Memory B cell (primary cell): Measurements from ENCODE around the gene SEPHS1.
A peak's percentile ranks its signal among the peaks of the same experiment; 100 is the strongest.
"Not testable (repeated sequence)": the region's sequence is repeated elsewhere in the genome, so short reads cannot be mapped to it uniquely, and the experiment has no call there.

Source experiments
- ATAC-seq: fragments of 150-1000 bp; cut with Tn5 transposase; 2 replicates; pipeline ENCODE4 v1.10.0; 2021; ENCODE audit warnings: low read depth, mild to moderate bottlenecking, moderate library complexity
- DNase-seq, 2 donors: peaks; one replicate each; pipeline ENCODE4 v3.0.0; 2022; ENCODE audit warnings: low spot score in 2 of 2
- H3K27ac Mint-ChIP-seq: one replicate; pipeline ENCODE4 v1.8.0; 2022; ENCODE audit warnings: mild to moderate bottlenecking, moderate library complexity, mixed read lengths
- H3K27me3 Mint-ChIP-seq: one replicate; pipeline ENCODE4 v1.8.0; 2022; ENCODE audit warnings: mixed read lengths
- H3K36me3 Mint-ChIP-seq: one replicate; pipeline ENCODE4 v1.8.0; 2022; ENCODE audit warnings: mild to moderate bottlenecking, mixed read lengths
- H3K4me1 Mint-ChIP-seq: one replicate; pipeline ENCODE4 v1.8.0; 2022; ENCODE audit warnings: mixed read lengths
- H3K4me3 Mint-ChIP-seq: one replicate; pipeline ENCODE4 v1.8.0; 2022; ENCODE audit warnings: mild to moderate bottlenecking, moderate library complexity, mixed read lengths
- H3K9me3 Mint-ChIP-seq: one replicate; pipeline ENCODE4 v1.8.0; 2022; ENCODE audit warnings: mixed read lengths

Gene SEPHS1

DNA sequence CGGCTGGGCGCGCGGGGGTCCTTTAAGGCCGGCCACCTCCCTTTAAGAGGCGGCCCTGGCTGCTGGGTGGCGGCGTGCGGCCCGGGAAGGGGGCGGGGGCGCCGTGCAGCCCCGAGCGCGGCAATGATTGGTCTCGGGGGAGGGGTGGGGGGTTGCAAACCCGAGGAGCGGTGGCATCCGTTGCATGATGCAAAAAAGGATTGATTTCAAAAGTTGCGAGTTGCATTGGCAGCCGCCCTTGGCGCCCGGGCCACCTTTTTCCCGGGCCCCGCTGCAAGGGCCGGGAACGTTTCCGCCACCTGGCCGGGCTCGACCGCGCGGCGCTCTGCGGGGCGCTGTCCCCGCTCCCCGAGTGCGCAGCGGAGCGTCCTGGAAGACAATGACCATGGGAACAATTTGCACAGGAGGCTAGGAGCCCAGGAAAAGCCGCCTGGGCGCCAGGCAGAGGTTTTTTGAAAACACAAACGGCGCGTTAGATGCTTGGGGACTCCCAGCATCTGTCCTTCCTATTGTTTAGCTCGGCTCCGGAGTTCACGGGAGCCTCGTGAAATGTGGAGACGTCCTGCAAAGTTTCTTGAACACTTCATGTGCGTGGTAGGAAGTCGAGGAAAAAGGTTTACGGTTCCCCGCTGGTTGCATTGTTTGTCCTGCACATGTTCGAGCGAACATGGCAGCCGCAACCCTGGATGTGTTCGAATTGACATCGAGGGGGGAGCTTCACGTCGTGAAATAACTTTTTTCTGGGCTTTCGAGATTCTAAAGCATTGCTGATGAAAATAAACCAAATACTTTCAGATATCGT lies at the start of gene SEPHS1:
Gene SEPHS1, minus strand, starts transcription at position 78 of the 802 bp plus-strand sequence. CDS start 3,343 bp downstream, outside the sequence.
- peak within 1 kb of the TSS; percentile 75 for H3K27ac Mint-ChIP-seq
- ATAC-seq (peak; percentile 57), DNase-seq (peak; percentile 55)
- H3K36me3 Mint-ChIP-seq, result peaks cover 2% of the 10 kb centered on the region
- H3K4me3 Mint-ChIP-seq, result peak within 1 kb of the TSS; percentile 89
- H3K27me3 Mint-ChIP-seq, result peaks cover 6% of the 10 kb centered on the region
- H3K9me3 Mint-ChIP-seq, result no peaks in the 10 kb centered on the region
- peaks cover 31% of the 10 kb centered on the region for H3K4me1 Mint-ChIP-seq

GRCh38 chr10:13397052-13397451 lies 49.0 kb upstream of the SEPHS1 start:
- H3K36me3 Mint-ChIP-seq, result no peaks in the 10 kb centered on the region
- H3K4me3 Mint-ChIP-seq, result no peak overlapping the region
- H3K4me1 Mint-ChIP-seq, result no peaks in the 10 kb centered on the region
- DNase-seq, result no peak
- ATAC-seq, result no peak
- peaks cover 5% of the 10 kb centered on the region for H3K9me3 Mint-ChIP-seq
- no peak overlapping the region for H3K27ac Mint-ChIP-seq
- peaks cover 6% of the 10 kb centered on the region for H3K27me3 Mint-ChIP-seq

GRCh38 chr10:13396369-13396768 lies 48.3 kb upstream of the SEPHS1 start:
- Mint-ChIP-seq H3K27ac (no peak overlapping the region), H3K4me3 (no peak overlapping the region), H3K27me3 (peaks cover 7% of the 10 kb centered on the region), H3K4me1 (no peaks in the 10 kb centered on the region), H3K9me3 (peaks cover 5% of the 10 kb centered on the region), H3K36me3 (no peaks in the 10 kb centered on the region)
- DNase-seq (no peak), ATAC-seq (no peak)

DNA sequence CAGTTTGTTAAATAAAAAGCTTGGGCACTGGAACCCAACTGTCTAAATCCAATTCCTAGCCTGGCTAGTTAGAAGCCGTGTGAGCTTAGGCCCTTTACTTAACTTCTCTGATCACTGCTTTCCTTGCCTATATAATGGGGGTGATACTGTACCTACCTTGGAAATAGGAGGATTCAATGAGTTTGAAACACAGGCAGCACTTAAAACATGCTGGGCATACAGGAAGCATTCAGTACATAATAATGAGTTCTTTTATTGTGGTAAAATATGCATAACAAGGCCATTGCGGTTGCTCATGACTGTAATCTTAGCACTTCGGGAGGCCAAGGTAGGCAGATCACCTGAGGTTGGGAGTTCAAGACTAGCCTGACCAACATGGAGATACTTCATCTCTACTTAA lies 47.4 kb upstream of the SEPHS1 start:
- H3K36me3 Mint-ChIP-seq, result no peaks in the 10 kb centered on the region
- no peak overlapping the region for H3K27ac Mint-ChIP-seq
- H3K9me3 Mint-ChIP-seq, result peaks cover 5% of the 10 kb centered on the region
- ATAC-seq, result no peak
- peaks cover 3% of the 10 kb centered on the region for H3K4me1 Mint-ChIP-seq
- peaks cover 7% of the 10 kb centered on the region for H3K27me3 Mint-ChIP-seq
- DNase-seq, result no peak
- no peak overlapping the region for H3K4me3 Mint-ChIP-seq

DNA sequence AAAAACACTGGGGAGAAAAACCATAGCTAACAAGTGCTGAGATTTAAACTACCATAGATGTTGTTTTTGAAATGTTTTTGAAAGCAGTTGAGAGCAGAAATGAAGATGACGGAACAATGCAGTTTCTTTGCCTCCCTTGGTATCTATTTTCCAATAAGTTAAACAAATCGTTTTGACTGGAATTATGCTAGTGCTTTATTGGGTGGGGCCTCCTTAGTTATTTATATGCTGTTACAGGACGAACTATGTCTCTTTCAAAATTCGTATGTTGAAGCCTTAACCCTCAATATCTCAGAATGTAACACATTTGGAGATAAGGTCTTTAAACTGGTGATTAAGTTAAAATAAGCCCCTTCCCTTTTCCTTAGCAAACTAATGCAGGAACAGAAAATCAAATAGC lies 45.5 kb upstream of the SEPHS1 start:
- H3K27me3 Mint-ChIP-seq, result peaks cover 3% of the 10 kb centered on the region
- DNase-seq (no peak), ATAC-seq (no peak)
- H3K27ac Mint-ChIP-seq, result no peak overlapping the region
- no peaks in the 10 kb centered on the region for H3K36me3 Mint-ChIP-seq
- peaks cover 1% of the 10 kb centered on the region for H3K9me3 Mint-ChIP-seq
- peaks cover 3% of the 10 kb centered on the region for H3K4me1 Mint-ChIP-seq
- no peak overlapping the region for H3K4me3 Mint-ChIP-seq

- DNase-seq (no peak), ATAC-seq (no peak)
- Mint-ChIP-seq H3K27me3 (peaks cover 3% of the 10 kb centered on the region), H3K27ac (no peak overlapping the region), H3K4me1 (peaks cover 3% of the 10 kb centered on the region), H3K36me3 (no peaks in the 10 kb centered on the region), H3K4me3 (no peak overlapping the region), H3K9me3 (peaks cover 1% of the 10 kb centered on the region)
Measured at GRCh38 chr10:13392701-13393100, 44.6 kb upstream of the SEPHS1 start.

- ATAC-seq, result peak; percentile 73
- H3K9me3 Mint-ChIP-seq, result no peaks in the 10 kb centered on the region
- H3K4me3 Mint-ChIP-seq, result no peak overlapping the region
- H3K36me3 Mint-ChIP-seq, result no peaks in the 10 kb centered on the region
- H3K4me1 Mint-ChIP-seq, result peaks cover 3% of the 10 kb centered on the region
- H3K27ac Mint-ChIP-seq, result no peak overlapping the region
- peak; percentile 5 to 14 for DNase-seq
- peaks cover 5% of the 10 kb centered on the region for H3K27me3 Mint-ChIP-seq
Measured at GRCh38 chr10:13390604-13391522, 42.8 kb upstream of the SEPHS1 start.

DNA sequence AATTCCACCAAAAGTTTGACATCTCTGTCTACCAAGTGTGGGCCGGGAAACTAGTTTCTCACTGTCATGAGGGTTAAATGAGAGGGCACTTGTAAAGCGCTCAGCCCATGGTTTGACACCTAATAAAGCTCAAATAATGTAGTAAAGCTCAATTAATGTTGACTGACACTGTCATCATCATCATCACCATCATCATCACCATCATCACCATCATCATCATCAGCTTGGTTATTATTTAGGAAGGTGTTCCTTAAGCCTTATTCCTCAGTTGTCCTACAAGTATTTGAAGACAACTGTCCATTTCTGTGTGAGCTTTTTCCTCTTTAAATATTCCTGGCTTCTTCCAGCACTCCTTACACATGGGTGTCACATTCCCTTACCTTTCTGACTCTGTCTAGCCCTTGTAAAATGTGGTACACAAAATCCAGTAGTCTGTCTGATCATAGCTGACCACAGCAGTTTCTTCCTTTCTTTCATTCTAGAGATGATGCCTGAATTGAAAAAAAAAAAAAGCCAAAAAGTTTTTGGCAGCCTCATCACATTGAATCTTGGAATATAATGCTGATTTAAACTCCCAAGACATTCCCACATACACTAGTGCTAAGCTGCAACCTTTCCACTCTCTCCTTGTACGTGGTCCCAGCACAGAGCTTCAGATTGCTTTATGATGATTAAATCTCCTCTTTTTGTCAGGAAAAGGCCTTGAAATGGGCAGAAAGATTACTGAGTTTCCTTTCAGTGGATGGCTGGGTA lies 40.6 kb upstream of the SEPHS1 start:
- H3K27ac Mint-ChIP-seq, result no peak overlapping the region
- peaks cover 5% of the 10 kb centered on the region for H3K27me3 Mint-ChIP-seq
- no peak overlapping the region for H3K4me3 Mint-ChIP-seq
- ATAC-seq (no peak), DNase-seq (no peak)
- peaks cover 3% of the 10 kb centered on the region for H3K4me1 Mint-ChIP-seq
- no peaks in the 10 kb centered on the region for H3K9me3 Mint-ChIP-seq
- H3K36me3 Mint-ChIP-seq, result no peaks in the 10 kb centered on the region

GRCh38 chr10:13386021-13386420 lies 37.9 kb upstream of the SEPHS1 start:
- H3K27ac Mint-ChIP-seq, result no peak overlapping the region
- H3K4me1 Mint-ChIP-seq, result peaks cover 9% of the 10 kb centered on the region
- DNase-seq, result no peak
- no peaks in the 10 kb centered on the region for H3K9me3 Mint-ChIP-seq
- H3K4me3 Mint-ChIP-seq, result no peak overlapping the region
- no peaks in the 10 kb centered on the region for H3K36me3 Mint-ChIP-seq
- peaks cover 17% of the 10 kb centered on the region for H3K27me3 Mint-ChIP-seq
- no peak for ATAC-seq

- H3K27ac Mint-ChIP-seq, result no peak overlapping the region
- H3K36me3 Mint-ChIP-seq, result no peaks in the 10 kb centered on the region
- peaks cover 24% of the 10 kb centered on the region for H3K27me3 Mint-ChIP-seq
- DNase-seq (no peak), ATAC-seq (no peak)
- no peaks in the 10 kb centered on the region for H3K9me3 Mint-ChIP-seq
- H3K4me1 Mint-ChIP-seq, result peaks cover 8% of the 10 kb centered on the region
- H3K4me3 Mint-ChIP-seq, result no peak overlapping the region
Measured at GRCh38 chr10:13383399-13383761, 35.3 kb upstream of the SEPHS1 start.

- H3K36me3 Mint-ChIP-seq, result no peaks in the 10 kb centered on the region
- no peaks in the 10 kb centered on the region for H3K9me3 Mint-ChIP-seq
- H3K4me1 Mint-ChIP-seq, result peaks cover 8% of the 10 kb centered on the region
- no peak for DNase-seq
- peak; percentile 17 for ATAC-seq
- no peak overlapping the region for H3K27ac Mint-ChIP-seq
- peak overlapping the region; percentile 62 for H3K4me3 Mint-ChIP-seq
- peaks cover 24% of the 10 kb centered on the region for H3K27me3 Mint-ChIP-seq
Measured at GRCh38 chr10:13382703-13383398, 34.8 kb upstream of the SEPHS1 start.

DNA sequence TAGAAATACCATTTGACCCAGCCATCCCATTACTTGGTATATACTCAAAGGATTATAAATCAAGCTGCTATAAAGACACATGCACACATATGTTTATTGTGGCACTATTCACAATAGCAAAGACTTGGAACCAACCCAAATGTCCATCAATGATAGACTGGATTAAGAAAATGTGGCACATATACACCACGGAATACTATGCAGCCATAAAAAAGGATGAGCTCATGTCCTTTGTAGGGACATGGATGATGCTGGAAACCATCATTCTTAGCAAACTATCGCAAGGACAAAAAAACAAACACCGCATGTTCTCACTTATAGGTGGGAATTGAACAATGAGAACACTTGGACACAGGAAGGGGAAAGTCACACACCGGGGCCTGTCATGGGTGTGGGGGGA lies 31.0 kb upstream of the SEPHS1 start:
- not testable (repeated sequence) for H3K4me3 Mint-ChIP-seq, H3K27ac Mint-ChIP-seq, DNase-seq, H3K9me3 Mint-ChIP-seq, H3K4me1 Mint-ChIP-seq, ATAC-seq, H3K36me3 Mint-ChIP-seq
- H3K27me3 Mint-ChIP-seq, result peaks cover 22% of the 10 kb centered on the region

DNA sequence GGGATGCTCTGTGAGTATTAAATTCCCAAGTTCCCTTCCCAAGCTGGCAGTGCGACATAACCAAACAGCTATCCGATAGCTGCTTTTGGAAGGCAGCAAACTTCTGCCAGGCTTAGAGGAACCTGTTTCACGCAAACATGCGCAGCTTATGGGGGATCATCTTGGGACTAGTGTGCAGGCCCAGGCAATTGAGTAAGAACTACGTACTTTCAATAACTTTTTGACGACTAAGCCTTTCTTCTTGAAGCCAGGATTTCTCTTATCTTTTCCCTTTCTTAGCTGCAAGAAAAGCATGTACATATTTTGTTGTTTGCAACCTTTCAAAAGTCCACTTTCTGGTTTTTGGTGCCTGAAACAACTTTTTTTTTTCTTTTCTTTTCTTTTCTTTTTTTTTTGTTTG lies 28.7 kb upstream of the SEPHS1 start:
- no peaks in the 10 kb centered on the region for H3K9me3 Mint-ChIP-seq
- H3K27ac Mint-ChIP-seq, result no peak overlapping the region
- peaks cover 10% of the 10 kb centered on the region for H3K27me3 Mint-ChIP-seq

More for the DNA sequence above, 28.7 kb upstream of the SEPHS1 start:
- no peak for ATAC-seq
- no peaks in the 10 kb centered on the region for H3K4me1 Mint-ChIP-seq
- no peaks in the 10 kb centered on the region for H3K36me3 Mint-ChIP-seq
- no peak for DNase-seq
- H3K4me3 Mint-ChIP-seq, result no peak overlapping the region
